ENCODE data around the gene CCDC60.

The CCDC60 gene
- total RNA-seq: 0 to 2.2 (median 0) reads per million in 17 experiments

- DNase-seq: peak in 1 of 4 experiments; percentile 3
Observed at GRCh38 chr12:119334430-119335170, at the start of gene CCDC60. TSS of gene CCDC60 (plus strand) at chr12:119334729. CDS start at chr12:119335177, 448 bp downstream.

- no peak for DNase-seq
Observed at GRCh38 chr12:119288576-119288975, 46.0 kb upstream of the CCDC60 start.

GRCh38 chr12:119292893-119293630 is 41.5 kb upstream of the CCDC60 start:
- no peak for DNase-seq

DNA sequence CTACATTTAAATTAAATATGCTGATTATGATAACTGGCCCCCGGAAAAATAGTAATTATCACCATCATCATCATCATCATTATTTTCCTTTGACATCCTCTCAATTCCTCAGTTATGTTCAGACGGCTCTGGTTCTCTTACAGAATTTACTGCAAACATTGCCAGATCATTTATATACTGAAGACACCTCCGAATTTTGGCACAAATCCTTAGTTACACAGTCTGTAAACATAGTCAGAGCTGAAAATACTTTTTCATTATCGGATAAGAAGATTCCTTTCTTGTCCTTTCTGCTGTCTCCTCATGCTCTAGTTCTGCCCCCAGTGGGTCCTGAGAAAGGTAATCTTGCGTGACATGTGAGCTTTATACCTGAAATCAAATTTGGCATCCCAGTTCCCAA is 40.3 kb upstream of the CCDC60 start:
- no peak for DNase-seq

- DNase-seq: no peak
Observed at GRCh38 chr12:119296535-119296934, 38.0 kb upstream of the CCDC60 start.

GRCh38 chr12:119299130-119299529 is 35.4 kb upstream of the CCDC60 start:
- DNase-seq: no peak

GRCh38 chr12:119301379-119301778 is 33.1 kb upstream of the CCDC60 start:
- peak in 2 of 4 experiments; percentile 3 to 11 for DNase-seq

DNA sequence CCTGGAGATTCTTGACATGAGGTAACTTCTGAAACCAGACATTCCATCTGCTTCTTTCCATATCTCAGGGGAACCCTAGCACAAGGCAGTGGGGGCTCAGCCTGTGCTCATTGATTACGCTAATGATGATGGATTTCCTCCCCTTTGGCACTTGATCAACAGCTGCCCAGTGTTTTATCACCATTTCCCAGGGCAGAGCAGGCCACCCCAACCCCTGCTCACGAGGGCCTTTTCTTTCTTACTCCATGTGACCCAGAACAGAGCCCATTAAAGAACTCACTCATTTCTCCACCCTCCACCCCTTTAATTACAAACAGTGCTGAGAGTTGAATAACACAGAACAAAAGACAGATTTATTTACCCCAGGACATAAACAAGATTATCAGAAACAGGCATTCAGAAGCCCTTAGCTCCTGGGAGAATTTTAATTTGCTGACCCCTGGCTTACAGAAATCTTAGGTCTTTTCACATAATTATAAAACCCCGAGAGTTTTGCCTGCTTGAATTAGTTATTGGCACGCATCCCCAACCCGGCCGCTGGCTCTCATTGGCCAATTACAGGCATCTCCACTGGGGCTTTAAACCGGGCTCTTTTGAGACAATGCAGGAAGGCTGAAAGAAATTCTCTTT is 32.0 kb upstream of the CCDC60 start:
- DNase-seq: no peak

- DNase-seq: no peak
Observed at GRCh38 chr12:119306593-119306992, 27.9 kb upstream of the CCDC60 start.

GRCh38 chr12:119307747-119308146 is 26.8 kb upstream of the CCDC60 start:
- DNase-seq: no peak

GRCh38 chr12:119308708-119309456 is 25.6 kb upstream of the CCDC60 start:
- DNase-seq: no peak

DNA sequence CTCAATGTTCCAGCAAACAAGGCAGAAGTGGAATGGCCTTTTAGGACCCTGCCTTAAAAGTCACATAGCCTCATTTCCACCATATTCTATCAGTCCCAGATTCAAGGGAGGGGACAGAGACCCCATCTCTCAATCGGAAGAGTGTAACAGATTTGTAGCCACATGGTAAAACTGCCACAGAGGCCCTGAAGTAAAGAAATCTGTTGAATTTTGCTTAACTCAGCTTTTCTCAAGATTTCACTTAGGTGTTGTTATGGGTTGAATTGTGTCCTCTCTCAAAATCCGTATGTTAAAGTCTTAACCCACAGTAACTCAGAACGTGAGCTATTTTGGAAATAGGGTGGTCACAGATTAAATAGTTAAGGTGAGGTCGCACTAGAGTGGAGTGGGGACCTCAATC is 22.7 kb upstream of the CCDC60 start:
- DNase-seq: no peak

DNA sequence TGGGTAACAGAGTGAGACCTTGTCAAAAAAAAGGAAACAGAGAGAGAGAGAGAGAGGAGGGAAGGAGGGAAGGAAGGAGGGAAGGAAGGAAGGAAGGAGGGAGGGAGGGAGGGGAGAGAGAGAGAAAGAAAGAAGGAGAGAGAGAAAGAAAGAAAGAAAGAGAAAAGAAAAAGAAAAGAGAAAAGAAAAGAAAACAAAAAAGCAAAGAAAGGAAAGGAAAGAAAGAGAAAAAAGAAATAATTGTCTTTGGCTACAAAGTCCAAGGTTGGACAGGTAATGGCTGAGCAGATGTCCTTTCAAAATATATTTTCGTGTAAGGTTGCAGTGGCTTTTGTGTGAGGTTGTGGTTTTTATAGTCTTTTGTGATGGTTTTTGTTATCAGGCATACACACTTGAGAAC is 21.6 kb upstream of the CCDC60 start:
- no peak for DNase-seq

- DNase-seq: no peak
Observed at GRCh38 chr12:119314290-119314689, 20.2 kb upstream of the CCDC60 start.

GRCh38 chr12:119319638-119320037 is 14.9 kb upstream of the CCDC60 start:
- no peak for DNase-seq

GRCh38 chr12:119320678-119321077 is 13.9 kb upstream of the CCDC60 start:
- DNase-seq: no peak

GRCh38 chr12:119322301-119322723 is 12.2 kb upstream of the CCDC60 start:
- DNase-seq: no peak

- DNase-seq: no peak
Observed at GRCh38 chr12:119325813-119326212, 8.7 kb upstream of the CCDC60 start.

DNA sequence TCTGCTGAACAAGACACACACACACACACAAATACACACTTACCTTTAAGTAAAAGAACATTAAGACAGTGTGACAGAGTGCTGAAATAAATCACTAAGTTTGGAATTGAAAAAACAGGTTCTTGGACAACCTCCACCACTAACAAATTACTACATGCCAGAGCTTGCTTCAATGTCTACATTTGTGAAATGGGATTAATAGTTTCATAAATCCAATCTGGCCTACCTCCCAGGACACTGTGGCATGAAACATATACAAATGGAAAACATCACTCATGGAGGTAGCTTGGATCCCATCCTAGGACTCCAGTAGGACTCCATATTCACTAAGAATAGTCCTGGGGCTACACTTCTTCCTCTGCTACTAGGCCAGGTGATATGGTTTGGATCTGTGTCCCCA is 8.2 kb upstream of the CCDC60 start:
- no peak for DNase-seq

DNA sequence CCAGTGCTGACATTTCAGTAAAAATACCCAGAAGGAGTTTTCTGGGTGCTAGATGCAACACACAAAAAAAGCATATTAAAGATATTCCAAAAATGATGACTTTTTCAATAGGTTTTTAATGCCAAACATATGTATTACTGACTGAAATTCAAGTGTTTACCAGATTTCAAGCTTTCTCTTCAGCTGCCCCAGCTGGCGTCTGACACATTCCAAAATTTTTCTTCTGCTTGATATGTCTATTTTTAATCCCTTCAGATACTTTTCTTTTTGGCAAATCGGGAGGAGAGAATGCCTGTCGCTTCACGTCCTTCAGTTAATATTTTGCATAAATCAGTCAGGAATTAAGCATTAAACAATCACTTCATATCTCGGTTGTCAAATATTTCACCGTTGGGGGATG is 7.1 kb upstream of the CCDC60 start:
- no peak for DNase-seq

DNA sequence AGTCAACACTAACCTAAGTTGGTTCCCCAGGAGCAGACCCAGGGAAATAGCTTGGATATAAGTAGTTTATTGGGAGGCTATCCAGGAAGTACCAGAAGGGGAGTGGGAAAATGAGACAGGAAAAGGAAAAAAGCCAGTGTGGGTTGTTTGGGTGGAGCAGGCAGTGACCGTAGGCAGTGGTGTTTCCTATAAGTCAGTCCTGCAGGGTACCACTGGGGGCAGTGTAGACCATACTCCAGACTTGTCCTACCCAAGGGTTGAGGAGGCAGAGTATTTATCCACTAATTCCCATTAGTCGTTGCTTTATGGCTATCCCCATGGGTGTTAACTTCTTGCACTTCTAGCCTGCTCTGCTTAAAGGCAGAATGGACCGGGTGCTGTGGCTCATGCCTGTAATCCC is 6.4 kb upstream of the CCDC60 start:
- peak in 3 of 4 experiments; percentile 16 to 36 (median 20) for DNase-seq

- DNase-seq: no peak
Observed at GRCh38 chr12:119338593-119339363, 4.2 kb downstream of the CCDC60 start.

Data from suppressor macrophage (primary cell).